Stimulated activated CD4-positive, alpha-beta T cell treated with anti-CD3 and anti-CD28 coated beads, Interleukin-2, amount 100 ng/mL, for 48 hours (primary cell): ENCODE results near the gene TBC1D9B.

ENCODE experiments used
- DNase-seq, 2 donors: peaks; one replicate each; pipeline ENCODE4 v3.0.0-alpha.2; 2020

Gene TBC1D9B

GRCh38 chr5:179868541-179868940, 39.2 kb downstream of the TBC1D9B start:
- DNase-seq: no peak

DNA sequence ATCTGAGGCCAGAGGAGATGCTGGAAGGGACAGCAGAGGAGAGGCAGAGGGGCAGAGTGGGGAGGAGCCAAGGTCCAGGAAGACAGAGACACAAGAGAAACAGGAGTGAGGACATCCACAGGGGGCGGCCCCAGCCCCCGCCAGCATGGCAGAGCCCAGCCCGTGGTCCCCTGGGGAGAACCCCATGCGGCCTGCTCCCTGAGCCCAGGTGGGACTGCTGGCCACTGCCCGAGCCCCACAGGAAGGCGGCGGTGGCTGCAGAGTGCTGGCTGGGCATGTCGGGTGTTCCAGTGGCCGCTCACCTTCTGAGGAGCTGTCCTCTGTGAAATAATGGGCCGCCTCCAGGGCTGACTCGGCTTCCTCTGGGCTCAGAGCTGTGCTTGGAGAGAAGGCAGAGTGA, 40.2 kb downstream of the TBC1D9B start:
- DNase-seq: no peak

DNA sequence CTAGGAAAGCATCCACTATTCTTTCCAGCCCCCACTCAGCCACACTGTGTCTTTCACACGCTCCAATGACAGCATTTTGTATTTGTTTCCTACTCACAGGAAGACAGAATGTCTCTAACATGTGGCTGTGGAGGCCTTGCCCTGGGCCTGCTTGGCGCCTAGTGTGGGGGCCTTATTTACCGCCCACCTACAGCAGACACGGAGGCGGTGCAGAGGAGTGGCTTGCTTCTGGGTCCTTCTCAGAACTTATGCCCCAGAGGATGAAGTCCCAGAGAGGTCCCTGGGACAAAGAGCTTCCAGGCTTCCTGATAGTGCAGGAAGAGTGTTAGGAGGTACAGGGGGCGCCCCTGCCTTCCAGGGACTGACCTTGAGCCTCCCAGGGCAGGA, 40.6 kb downstream of the TBC1D9B start:
- no peak for DNase-seq

- DNase-seq: peak; percentile 10 to 16
Measured at GRCh38 chr5:179866241-179867078, 41.2 kb downstream of the TBC1D9B start.

DNA sequence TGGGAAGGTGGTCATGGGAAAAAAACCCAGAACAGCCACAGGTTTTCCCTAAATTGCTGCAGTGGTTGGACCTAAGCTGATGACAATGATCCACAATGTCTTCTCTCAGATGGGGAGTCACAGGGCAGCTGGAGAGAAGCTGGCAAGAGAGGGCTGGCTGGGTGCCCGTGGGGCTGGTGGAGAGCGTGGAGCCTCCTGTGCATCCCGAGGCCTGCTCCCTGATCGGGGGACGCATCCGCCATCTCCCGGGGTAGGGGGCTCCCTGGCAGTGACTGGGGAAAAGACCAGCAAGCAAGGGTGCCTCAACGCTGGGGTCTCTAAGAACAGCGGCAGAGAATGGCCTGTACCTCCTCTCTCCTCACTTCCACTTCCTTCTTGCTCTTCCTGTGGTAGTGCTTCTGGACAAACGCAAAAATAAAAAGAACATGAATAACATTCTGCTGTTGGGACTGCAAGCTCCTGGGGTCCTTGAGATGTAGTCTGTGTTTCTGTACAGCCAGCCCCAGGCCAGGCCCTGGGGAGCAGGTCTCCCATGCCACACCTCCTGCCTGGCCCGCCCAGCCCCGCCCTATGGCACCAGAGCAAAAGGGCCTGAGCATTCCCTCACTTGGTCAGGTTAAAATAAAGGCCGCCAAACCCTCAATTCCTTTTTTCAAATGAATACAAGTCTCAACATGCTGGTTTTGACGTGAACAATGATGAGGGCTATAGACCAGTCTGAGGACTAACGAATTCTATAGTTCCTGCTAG, 42.0 kb downstream of the TBC1D9B start:
- no peak for DNase-seq

GRCh38 chr5:179864686-179865085, 43.0 kb downstream of the TBC1D9B start:
- no peak for DNase-seq

GRCh38 chr5:179863449-179864085, 44.1 kb downstream of the TBC1D9B start:
- DNase-seq: no peak

GRCh38 chr5:179862891-179863290, 44.8 kb downstream of the TBC1D9B start:
- no peak for DNase-seq

DNA sequence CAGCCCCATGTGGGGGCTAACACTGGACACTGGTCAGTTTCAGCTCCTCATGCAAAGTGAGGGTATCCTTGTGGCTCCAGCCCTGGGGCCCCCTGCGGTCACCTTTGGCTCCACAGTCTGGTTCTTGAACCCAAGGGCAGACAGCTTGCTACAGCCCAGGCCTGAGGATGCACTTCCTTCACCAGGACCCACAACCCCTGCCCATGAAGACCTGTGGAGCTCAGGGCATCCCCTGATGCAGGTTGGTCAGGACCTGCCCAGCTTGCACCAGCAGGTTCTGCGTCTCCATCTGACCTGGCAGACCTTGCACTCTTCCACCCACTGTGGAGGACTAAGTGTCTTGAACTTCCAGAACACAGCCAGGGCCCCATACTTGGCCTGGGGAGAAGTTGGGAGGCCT, 45.4 kb downstream of the TBC1D9B start:
- DNase-seq: no peak

DNA sequence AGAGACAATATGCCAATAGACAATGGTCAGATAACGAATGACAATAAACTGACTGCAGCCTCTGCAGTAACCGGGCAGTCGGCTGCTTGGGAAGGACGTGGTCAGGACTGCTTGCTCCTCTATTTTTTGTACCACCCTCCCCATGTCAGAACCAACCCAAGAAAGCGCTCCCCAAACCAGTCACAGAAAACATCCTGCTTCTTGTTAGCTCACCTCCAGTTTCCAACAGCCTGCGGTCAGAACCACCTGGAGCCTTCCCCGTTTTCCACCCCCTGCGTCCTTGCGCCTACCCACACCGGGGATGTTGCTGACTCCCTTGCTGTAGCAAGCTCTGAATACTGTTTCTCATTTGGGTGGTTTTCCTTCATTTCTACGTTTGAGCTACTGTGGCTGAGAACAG, 47.4 kb downstream of the TBC1D9B start:
- no peak for DNase-seq

DNA sequence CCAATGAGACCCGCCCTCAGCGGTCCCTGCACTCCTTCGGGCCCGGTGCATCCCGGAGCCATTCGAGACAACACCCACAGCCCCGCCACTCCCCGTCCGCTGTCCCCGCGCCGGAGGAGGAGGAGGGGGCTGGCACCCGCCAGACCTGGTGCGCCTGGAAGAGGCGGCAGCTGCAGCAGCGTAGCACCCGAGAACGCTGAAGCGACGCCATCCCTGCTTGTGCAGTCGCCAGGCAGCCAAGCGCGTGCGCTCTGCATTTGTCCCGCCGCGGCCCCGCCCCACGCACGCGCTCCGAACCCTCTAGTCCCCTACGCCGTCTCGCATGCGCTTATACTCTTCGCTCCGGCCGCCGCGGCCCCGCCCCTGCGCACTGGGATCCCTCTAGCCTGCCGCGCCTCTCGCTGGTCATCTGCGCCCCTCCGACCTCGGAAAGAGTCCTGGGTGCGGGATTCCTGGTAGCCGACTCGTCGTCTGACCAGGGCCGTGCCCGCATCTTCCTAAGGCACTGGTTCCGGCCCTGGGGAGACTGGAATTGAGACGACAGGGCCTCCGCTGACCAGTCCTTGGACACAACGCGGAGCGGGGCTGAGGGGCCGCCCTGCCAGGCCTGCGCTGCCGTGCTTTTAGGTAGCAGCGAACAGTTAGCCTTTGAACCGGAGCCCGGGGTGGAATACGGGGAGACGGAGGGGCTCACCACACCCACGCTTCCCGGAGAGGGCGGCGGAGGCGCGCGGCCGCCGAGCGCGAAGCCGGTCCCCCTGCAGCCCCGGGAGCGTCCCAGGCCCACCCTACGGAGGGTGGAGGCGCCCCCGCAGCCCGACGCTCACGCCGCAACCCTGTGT, 48.9 kb downstream of the TBC1D9B start, which contains the start of gene MRNIP:
Gene MRNIP, minus strand, starts transcription at position 232 of the 842 bp plus-strand sequence. Its CDS starts 21 bp downstream, at position 211.
- DNase-seq: peak; percentile 88 to 90

DNA sequence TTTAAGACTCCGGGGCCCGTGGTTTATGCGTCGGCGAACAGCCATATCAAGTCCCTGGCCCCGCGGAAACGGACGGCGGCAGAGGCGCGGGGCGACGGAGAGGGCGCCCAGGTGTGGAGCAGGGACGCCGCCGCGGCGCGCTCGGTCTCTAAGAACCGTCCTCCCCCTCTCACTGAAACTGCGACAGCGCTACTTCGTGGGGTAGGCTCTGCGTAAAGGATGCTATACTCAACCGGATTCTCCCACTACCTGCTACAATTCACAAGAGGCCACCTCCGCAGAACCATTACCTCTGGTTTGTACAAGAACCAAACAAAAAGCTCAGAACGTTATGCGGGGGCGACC, 49.5 kb downstream of the TBC1D9B start:
- DNase-seq: peak in 1 of 2 donors; percentile 41

GRCh38 chr5:179854356-179854755, 53.3 kb downstream of the TBC1D9B start:
- DNase-seq: no peak

DNA sequence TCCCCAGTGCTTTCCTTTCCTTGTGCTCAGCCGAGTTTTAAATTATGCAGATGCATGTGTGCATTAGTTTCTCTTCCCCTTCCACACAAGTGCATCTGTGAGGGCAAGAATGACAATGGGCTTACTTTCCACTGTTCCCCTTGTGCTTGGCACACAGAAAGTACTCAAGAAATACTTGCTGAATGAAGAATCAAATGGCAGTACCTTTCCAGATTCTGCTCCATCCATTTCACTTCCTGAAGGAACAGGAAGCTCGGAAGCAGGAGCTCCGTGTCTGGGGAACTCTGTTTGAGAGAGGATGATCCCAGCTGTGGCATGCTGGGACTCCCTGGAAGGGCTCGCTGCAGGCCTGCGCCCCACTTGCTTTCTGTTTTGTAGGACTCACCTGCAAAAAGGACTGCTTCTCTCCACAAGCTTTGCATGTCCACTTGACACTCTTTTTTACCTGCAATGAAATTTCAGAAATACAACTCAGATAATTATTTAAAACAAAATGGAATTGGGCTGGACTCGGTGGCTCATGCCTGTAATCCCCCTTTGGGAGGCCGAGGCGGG, 54.6 kb downstream of the TBC1D9B start:
- DNase-seq: no peak

GRCh38 chr5:179841621-179842020, 66.1 kb downstream of the TBC1D9B start:
- DNase-seq: no peak

DNA sequence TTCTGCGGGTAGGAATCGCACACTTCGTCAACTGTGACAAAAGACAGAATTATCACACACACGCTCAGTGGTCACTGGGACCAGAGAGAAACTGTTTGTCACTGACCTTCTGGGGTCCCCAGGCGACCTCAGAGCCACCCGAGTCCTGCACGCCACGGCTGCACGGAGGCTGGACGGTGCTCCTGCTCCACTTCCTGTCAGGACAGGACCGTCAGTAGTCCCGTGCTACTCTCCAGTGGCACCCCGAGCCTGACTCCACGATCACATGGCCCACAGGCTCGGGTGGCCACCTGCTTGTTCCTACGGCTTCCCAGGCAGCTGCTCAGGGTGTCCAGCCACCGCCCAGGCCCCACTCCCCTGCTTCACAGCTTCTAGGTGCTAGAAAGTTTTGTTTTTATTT, 66.9 kb downstream of the TBC1D9B start:
- DNase-seq: no peak

DNA sequence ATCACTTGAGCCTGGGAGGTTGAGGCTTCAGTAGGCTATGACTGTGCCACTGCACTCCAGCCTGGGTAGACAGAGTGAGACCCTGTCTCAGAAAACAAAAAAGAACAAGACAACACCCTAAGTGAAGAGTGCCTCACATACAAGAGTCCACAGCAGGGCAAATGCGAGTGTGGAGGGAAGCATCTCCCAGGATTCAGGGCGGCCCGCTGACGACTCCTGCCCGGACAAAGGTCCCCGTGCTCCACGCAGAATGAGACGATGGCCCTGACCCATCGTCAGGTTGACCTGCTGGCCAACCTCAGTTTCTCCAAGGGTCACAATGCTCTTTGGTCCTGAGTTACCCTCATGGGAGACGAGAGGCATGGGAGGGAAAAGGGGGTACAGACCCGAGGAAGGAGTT, 67.4 kb downstream of the TBC1D9B start:
- no peak for DNase-seq

DNA sequence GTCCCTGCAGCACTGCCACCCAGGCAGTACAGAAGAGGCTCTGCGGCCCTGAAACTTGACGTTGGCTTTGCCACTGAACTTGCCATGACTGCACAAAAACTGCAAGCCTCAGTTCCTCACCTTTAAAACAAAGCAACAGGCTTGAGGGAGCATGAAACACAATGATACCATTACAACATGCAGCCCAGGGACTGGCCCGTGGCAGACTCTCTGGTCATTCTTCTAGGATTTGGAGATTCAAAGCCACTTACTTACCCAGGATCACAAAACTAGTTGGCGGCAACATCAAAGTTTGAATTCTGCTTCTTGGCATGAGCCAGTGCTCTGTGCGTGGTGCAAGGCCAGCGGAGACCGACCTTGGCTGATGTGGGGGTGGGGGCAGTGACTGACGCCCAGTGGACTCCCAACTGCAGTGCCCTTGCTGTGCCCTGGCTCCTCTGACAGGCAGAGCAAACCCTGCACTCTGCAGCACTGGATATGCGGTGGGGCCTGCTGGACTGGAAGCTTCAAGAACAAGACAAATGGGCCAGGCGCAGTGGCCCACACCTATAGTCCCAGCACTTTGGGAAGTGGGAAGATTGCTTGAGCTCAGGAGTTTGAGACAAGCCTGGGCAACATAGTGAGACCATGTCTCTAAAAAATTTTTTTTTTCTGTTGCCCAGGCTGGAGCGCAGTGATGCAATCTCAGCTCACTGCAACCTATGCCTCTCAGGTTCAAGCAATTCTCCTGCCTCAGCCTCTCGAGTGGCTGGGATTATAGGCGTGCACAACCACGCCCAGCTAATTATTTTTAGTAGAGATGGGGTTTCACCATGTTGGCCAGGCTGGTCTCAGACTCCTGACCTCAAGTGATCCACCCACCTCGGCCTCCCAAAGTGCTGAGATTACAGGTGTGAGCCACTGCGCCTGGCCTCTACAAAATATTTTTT, 68.1 kb downstream of the TBC1D9B start:
- DNase-seq: no peak

GRCh38 chr5:179837076-179838011, 70.4 kb downstream of the TBC1D9B start:
- no peak for DNase-seq
